C4-2B (cell line): ENCODE measurements around the gene SPHK1.
"Not testable (repeated sequence)": the region's sequence is repeated elsewhere in the genome, so short reads cannot be mapped to it uniquely, and the experiment has no call there.

Source experiments
- H3K27ac ChIP-seq: fragments of 450-650 bp; 2 replicates; pipeline ENCODE4 v1.5.1; 2017
- CTCF ChIP-seq: fragments of 450-650 bp; conservative IDR thresholded peaks from 2 replicates; pipeline ENCODE4 v1.5.1; 2017; ENCODE audit warnings: mild to moderate bottlenecking
- ZFX ChIP-seq: fragments of 450-650 bp; IDR thresholded peaks from 2 replicates; pipeline ENCODE4 v1.6.1; 2017

SPHK1 gene

GRCh38 chr17:76384222-76384986, at the start of gene SPHK1:
Gene SPHK1 (plus strand): TSS chr17:76384609. CDS start chr17:76385645, 1,036 bp downstream.
- TF ChIP-seq CTCF (no peak), ZFX (0 out of 2 replicates have a peak, but pooled peaks have one; percentile 38)
- H3K27ac ChIP-seq: peak within 1 kb of the TSS; percentile 49

GRCh38 chr17:76335716-76336381, 48.6 kb upstream of the SPHK1 start:
- no peak overlapping the region for H3K27ac ChIP-seq
- no peak for TF ChIP-seq CTCF
- no peak for TF ChIP-seq ZFX

- no peak overlapping the region for H3K27ac ChIP-seq
- TF ChIP-seq ZFX (no peak), CTCF (no peak)
Observed at GRCh38 chr17:76336756-76337412, 47.5 kb upstream of the SPHK1 start.

- TF ChIP-seq CTCF (no peak), ZFX (no peak)
- H3K27ac ChIP-seq: no peak overlapping the region
Observed at GRCh38 chr17:76337413-76337777, 47.0 kb upstream of the SPHK1 start.

GRCh38 chr17:76341301-76341700, 43.1 kb upstream of the SPHK1 start:
- TF ChIP-seq CTCF (no peak), ZFX (no peak)
- no peak overlapping the region for H3K27ac ChIP-seq

- H3K27ac ChIP-seq: no peak overlapping the region
- no peak for TF ChIP-seq ZFX
- no peak for TF ChIP-seq CTCF
Observed at GRCh38 chr17:76343106-76343505, 41.3 kb upstream of the SPHK1 start.

GRCh38 chr17:76345377-76345974, 38.9 kb upstream of the SPHK1 start:
- H3K27ac ChIP-seq: no peak overlapping the region
- no peak for TF ChIP-seq CTCF

- H3K27ac ChIP-seq: not testable (repeated sequence)
Observed at GRCh38 chr17:76346936-76347335, 37.5 kb upstream of the SPHK1 start.
